C4-2B (cell line): Measurements from ENCODE around the gene SCGB1A1.

Source experiments
- ZFX ChIP-seq: fragments of 450-650 bp; IDR thresholded peaks from 2 replicates; pipeline ENCODE4 v1.6.1; 2017
- TF ChIP-seq, protein P1 (sequence below): fragments of 450-650 bp; conservative IDR thresholded peaks from 2 replicates; pipeline ENCODE4 v1.5.1; 2017; ENCODE audit warnings: mild to moderate bottlenecking

DNA sequence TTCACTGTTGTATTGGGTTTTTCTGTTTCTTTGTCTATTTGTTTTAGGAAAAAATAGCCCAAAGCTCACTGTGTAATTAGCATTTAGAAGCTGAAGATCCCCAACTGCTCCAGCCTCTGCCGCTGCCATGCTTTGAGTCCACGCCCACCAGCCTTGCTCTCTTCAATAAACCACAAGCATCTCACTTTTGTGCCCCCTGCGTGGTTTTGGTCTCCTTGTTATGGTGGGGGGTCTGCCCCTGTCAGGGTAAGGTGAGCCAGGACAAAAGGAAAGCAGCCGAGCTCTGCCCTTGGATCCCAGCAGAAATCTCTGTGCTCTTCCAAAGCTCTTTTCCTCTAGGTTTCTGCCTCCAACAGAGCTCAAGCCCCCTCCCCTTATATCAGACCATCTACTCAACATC is 4.2 kb downstream of the SCGB1A1 start:
- TF ChIP-seq, protein P1, sequence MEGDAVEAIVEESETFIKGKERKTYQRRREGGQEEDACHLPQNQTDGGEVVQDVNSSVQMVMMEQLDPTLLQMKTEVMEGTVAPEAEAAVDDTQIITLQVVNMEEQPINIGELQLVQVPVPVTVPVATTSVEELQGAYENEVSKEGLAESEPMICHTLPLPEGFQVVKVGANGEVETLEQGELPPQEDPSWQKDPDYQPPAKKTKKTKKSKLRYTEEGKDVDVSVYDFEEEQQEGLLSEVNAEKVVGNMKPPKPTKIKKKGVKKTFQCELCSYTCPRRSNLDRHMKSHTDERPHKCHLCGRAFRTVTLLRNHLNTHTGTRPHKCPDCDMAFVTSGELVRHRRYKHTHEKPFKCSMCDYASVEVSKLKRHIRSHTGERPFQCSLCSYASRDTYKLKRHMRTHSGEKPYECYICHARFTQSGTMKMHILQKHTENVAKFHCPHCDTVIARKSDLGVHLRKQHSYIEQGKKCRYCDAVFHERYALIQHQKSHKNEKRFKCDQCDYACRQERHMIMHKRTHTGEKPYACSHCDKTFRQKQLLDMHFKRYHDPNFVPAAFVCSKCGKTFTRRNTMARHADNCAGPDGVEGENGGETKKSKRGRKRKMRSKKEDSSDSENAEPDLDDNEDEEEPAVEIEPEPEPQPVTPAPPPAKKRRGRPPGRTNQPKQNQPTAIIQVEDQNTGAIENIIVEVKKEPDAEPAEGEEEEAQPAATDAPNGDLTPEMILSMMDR: no peak
- TF ChIP-seq ZFX: no peak
